ENCODE data around the gene ALDH1A2.

ALDH1A2 gene

DNA sequence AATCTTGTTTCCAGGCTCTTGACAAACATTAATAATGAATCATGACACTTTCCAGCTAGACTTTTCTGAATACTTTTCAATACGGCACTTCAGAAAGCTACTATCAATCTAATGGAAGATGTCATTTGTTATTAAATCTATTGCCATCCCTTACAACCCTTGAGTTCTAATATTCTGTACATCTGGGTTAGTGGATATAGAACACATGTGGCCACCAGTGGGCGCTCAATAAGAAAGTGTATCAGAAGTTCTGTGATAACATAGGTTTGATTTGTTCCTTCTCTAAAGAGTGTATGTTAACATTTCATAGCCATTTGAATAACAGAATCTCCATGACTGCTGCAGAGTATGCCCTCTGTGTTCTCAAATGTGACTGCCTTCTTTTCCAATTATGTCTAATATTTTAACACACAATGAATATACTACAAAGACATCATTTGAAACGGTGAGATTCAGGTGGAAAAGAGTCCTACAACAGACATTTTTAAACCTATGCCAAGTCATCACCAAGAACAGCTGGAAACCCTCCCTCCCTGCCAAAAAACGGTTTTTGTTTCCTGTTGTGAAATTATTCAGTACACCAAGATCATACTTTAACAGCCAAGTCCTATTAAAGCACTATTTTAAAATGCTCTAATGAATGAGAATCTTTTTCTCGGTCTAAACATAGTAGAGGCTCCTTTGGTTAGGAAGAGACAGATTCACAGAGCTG is 22.2 kb downstream of the ALDH1A2 start:
- Histone ChIP-seq H3K9me3 (ENCODE audit: insufficient read depth, low read length) (no peaks in the 10 kb centered on the region), H3K4me1 (ENCODE audit: low read length) (no peaks in the 10 kb centered on the region), H4K20me1 (ENCODE audit: insufficient read depth, low read length) (no peaks in the 10 kb centered on the region), H3K9ac (ENCODE audit: low read length) (no peak overlapping the region), H3K27ac (ENCODE audit: low read length) (no peak overlapping the region), H2AFZ (ENCODE audit: low read depth, low read length) (no peak overlapping the region), H3K79me2 (ENCODE audit: low read length) (no peaks in the 10 kb centered on the region), H3K4me3 (ENCODE audit: low read length) (no peak overlapping the region), H3K27me3 (ENCODE audit: low read depth, low read length) (peaks cover 15% of the 10 kb centered on the region; the same call in 1 of the 2 replicates), H3K4me2 (ENCODE audit: low read length) (no peak overlapping the region), H3K36me3 (replicated peaks; ENCODE audit: low read depth, low read length) (no peaks in the 10 kb centered on the region)
- no peak for TF ChIP-seq EZH2phosphoT487 (IDR thresholded peaks at IDR 0.05; ENCODE audit: low read depth)
- TF ChIP-seq, protein P1, sequence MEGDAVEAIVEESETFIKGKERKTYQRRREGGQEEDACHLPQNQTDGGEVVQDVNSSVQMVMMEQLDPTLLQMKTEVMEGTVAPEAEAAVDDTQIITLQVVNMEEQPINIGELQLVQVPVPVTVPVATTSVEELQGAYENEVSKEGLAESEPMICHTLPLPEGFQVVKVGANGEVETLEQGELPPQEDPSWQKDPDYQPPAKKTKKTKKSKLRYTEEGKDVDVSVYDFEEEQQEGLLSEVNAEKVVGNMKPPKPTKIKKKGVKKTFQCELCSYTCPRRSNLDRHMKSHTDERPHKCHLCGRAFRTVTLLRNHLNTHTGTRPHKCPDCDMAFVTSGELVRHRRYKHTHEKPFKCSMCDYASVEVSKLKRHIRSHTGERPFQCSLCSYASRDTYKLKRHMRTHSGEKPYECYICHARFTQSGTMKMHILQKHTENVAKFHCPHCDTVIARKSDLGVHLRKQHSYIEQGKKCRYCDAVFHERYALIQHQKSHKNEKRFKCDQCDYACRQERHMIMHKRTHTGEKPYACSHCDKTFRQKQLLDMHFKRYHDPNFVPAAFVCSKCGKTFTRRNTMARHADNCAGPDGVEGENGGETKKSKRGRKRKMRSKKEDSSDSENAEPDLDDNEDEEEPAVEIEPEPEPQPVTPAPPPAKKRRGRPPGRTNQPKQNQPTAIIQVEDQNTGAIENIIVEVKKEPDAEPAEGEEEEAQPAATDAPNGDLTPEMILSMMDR (IDR thresholded peaks at IDR 0.05; ENCODE audit: low read depth, low read length), result peak; percentile 79

DNA sequence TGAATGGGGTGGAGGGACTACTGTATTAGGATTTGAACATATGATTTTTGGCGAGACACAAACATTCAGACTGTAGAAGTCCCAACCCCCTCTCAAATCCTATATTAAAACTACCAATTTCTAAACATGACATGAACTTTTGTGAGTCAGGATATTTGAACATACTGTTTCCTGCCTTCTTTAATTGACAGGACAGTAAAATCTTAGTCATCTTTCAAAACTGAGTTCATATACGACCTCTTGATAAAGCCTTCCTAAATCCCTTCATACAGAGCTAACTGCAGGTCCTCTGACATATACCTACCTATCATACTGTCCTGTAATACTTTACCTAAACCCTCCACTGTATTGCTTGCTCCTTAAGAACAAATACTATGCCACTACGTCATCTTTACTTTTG is 23.5 kb downstream of the ALDH1A2 start:
- peaks cover 15% of the 10 kb centered on the region; the same call in 1 of the 2 replicates for H3K27me3 ChIP-seq (ENCODE audit: low read depth, low read length)
- H2AFZ ChIP-seq (ENCODE audit: low read depth, low read length), result no peak overlapping the region
- TF ChIP-seq EZH2phosphoT487 (IDR thresholded peaks at IDR 0.05; ENCODE audit: low read depth), result no peak
- TF ChIP-seq, protein P1 (IDR thresholded peaks at IDR 0.05; ENCODE audit: low read depth, low read length), result no peak
- H3K36me3 ChIP-seq (replicated peaks; ENCODE audit: low read depth, low read length), result no peaks in the 10 kb centered on the region
- H3K9ac ChIP-seq (ENCODE audit: low read length), result no peak overlapping the region
- no peaks in the 10 kb centered on the region for H4K20me1 ChIP-seq (ENCODE audit: insufficient read depth, low read length)
- H3K4me1 ChIP-seq (ENCODE audit: low read length), result no peaks in the 10 kb centered on the region
- no peaks in the 10 kb centered on the region for H3K9me3 ChIP-seq (ENCODE audit: insufficient read depth, low read length)
- no peak overlapping the region for H3K27ac ChIP-seq (ENCODE audit: low read length)
- no peak overlapping the region for H3K4me2 ChIP-seq (ENCODE audit: low read length)
- no peak overlapping the region for H3K4me3 ChIP-seq (ENCODE audit: low read length)
- no peaks in the 10 kb centered on the region for H3K79me2 ChIP-seq (ENCODE audit: low read length)

DNA sequence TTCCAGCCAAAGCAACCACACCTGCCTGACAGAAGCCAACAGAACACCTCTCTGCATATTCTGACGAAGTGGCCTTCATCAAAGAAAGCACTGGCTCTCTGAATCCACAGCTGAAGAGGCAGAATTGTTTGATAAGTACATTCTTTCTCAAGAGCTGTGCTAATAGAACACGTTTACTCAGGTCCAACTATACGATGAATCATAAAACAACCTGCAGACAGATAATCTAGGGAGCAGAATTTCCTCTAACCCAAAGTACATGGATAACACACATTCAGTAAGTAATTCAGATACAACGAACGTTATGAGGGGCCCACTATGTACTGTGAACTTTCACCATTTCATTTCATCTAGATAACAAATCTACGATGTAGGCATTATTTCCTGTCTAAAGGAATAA is 25.4 kb downstream of the ALDH1A2 start:
- Histone ChIP-seq H3K4me2 (ENCODE audit: low read length) (no peak overlapping the region), H3K4me3 (ENCODE audit: low read length) (no peak overlapping the region), H3K4me1 (ENCODE audit: low read length) (no peaks in the 10 kb centered on the region), H3K9me3 (ENCODE audit: insufficient read depth, low read length) (no peaks in the 10 kb centered on the region), H4K20me1 (ENCODE audit: insufficient read depth, low read length) (no peaks in the 10 kb centered on the region), H2AFZ (ENCODE audit: low read depth, low read length) (no peak overlapping the region), H3K36me3 (replicated peaks; ENCODE audit: low read depth, low read length) (no peaks in the 10 kb centered on the region), H3K9ac (ENCODE audit: low read length) (no peak overlapping the region), H3K27me3 (ENCODE audit: low read depth, low read length) (peaks cover 15% of the 10 kb centered on the region; the same call in 1 of the 2 replicates), H3K27ac (ENCODE audit: low read length) (no peak overlapping the region), H3K79me2 (ENCODE audit: low read length) (no peaks in the 10 kb centered on the region)
- TF ChIP-seq, protein P1 (IDR thresholded peaks at IDR 0.05; ENCODE audit: low read depth, low read length), result no peak
- TF ChIP-seq EZH2phosphoT487 (IDR thresholded peaks at IDR 0.05; ENCODE audit: low read depth), result no peak

DNA sequence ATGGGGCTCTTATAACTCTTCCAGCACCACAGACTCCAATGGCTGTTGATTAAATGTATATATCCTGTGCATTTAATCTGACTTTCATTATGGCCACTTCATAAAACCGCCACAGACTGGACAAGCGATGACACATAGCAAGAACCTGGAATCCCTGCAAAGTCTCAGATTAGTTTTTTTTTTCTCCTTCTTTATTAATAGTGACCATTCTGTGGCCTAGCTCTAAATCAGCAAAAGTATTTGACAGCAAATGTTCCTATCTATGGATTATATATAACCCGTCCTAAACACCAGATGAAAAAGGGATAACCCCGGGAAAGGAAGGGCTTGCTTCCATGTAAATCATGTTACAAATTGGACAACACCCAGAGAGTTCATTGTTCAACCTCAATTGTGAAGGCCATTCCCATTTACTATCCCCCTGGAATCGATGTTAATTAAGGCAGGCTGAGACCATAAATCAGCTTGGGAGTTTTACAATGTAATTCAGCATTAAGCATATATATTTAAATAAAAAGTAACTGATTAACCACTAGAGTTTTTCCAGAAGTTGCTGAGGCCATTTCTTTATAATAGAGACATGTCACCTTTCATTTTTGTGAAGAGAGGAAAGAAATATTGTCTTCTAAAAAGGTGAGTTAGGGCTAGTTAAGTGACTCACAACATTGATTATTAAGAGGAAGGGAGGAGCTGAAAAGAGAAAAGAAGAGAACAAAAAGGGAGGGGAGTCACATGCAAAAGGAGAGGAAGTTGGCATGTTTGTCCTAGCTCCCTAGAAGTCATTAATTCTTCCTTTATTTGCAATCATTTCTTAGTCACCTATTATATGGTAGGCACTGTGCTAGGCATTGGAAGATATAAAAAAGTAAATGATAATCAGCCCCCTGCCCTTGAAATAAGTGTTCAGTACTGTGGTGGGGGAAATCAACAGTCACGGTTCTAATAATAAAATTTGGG is 26.2 kb downstream of the ALDH1A2 start:
- H3K9ac ChIP-seq (ENCODE audit: low read length), result no peak overlapping the region
- no peaks in the 10 kb centered on the region for H3K79me2 ChIP-seq (ENCODE audit: low read length)

More for the DNA sequence above, 26.2 kb downstream of the ALDH1A2 start:
- H2AFZ ChIP-seq (ENCODE audit: low read depth, low read length), result no peak overlapping the region
- H3K4me3 ChIP-seq (ENCODE audit: low read length), result no peak overlapping the region
- H3K36me3 ChIP-seq (replicated peaks; ENCODE audit: low read depth, low read length), result no peaks in the 10 kb centered on the region
- TF ChIP-seq, protein P1 (IDR thresholded peaks at IDR 0.05; ENCODE audit: low read depth, low read length), result no peak
- TF ChIP-seq EZH2phosphoT487 (IDR thresholded peaks at IDR 0.05; ENCODE audit: low read depth), result no peak
- peaks cover 8% of the 10 kb centered on the region; the same call in 1 of the 2 replicates for H3K27me3 ChIP-seq (ENCODE audit: low read depth, low read length)
- H3K4me1 ChIP-seq (ENCODE audit: low read length), result no peaks in the 10 kb centered on the region
- H3K4me2 ChIP-seq (ENCODE audit: low read length), result no peak overlapping the region
- no peaks in the 10 kb centered on the region for H3K9me3 ChIP-seq (ENCODE audit: insufficient read depth, low read length)
- no peaks in the 10 kb centered on the region for H4K20me1 ChIP-seq (ENCODE audit: insufficient read depth, low read length)
- no peak overlapping the region for H3K27ac ChIP-seq (ENCODE audit: low read length)

Measured in OCI-LY3 (cell line).